H1 (cell line): Measurements from ENCODE around the gene PDGFD. TPM values are rescaled to one million over a fixed set of nuclear protein-coding genes. Genes with fewer than 3 reads are reported as not detected.

Experiments used
- EGR1 ChIP-seq: IDR thresholded peaks from 2 replicates; pipeline ENCODE4 v1.6.1; 2011; ENCODE audit warnings: low read depth, low read length, borderline replicate concordance
- GTF2F1 ChIP-seq: IDR thresholded peaks from 2 replicates; pipeline ENCODE4 v1.6.1; 2012; ENCODE audit warnings: low read depth, low read length, improper control_type of control experiment, borderline replicate concordance
- SP2 ChIP-seq: IDR thresholded peaks from 2 replicates; pipeline ENCODE4 v1.6.1; 2012; ENCODE audit warnings: mild to moderate bottlenecking, low read length, inconsistent platforms
- polyA plus RNA-seq, 7 experiments: library from polyadenylated mRNA; depleted of rRNA in 3 of 7; stranded (reverse) in 5 of 7; unstranded in 2 of 7; fragments of >200 nt in 5 of 7; fragments of 200-250 nt in 2 of 7; gene quantifications; 1 replicate in 5 of 7; 2 replicates in 1 of 7; 4 replicates in 1 of 7; pipeline versions ENCODE4 v1.2.1 to v1.2.3, GENCODE V29; 2011 to 2013; ENCODE audit warnings: missing spikeins in 2 of 7, mixed read lengths in 2 of 7
- total RNA-seq: library from RNA; stranded (reverse); fragmentation: NEBNext Ultra II Directional; extraction: Animal tissue kit (Norgen Biotek cat#: 25700); gene quantifications from 2 replicates; pipeline ENCODE4 v1.2.1, GENCODE V29; 2021

The PDGFD gene
- total and polyA plus RNA-seq, 2 of the 8 experiments (the other 6 are each of a cell fraction or from before 2014, with no cell fraction given), result 1.1 to 3.9 TPM

- TF ChIP-seq GTF2F1 (no peak), SP2 (no peak), EGR1 (no peak)
These were observed 112.2 kb downstream of the PDGFD start (continued) for GRCh38 chr11:104051778-104052177.
